WI38 (cell line): ENCODE data around the gene EZH2.

Experiments
- H3K4me3 ChIP-seq: 2 replicates; pipeline ENCODE4 v1.5.1; 2011; ENCODE audit warnings: low read depth, mild to moderate bottlenecking, control low read depth, low read length
- TF ChIP-seq, protein P1 (sequence below): IDR thresholded peaks from 2 replicates; pipeline ENCODE4 v1.5.1; 2012; ENCODE audit warnings: low read depth, mild to moderate bottlenecking, control low read depth, low read length

Gene EZH2

DNA sequence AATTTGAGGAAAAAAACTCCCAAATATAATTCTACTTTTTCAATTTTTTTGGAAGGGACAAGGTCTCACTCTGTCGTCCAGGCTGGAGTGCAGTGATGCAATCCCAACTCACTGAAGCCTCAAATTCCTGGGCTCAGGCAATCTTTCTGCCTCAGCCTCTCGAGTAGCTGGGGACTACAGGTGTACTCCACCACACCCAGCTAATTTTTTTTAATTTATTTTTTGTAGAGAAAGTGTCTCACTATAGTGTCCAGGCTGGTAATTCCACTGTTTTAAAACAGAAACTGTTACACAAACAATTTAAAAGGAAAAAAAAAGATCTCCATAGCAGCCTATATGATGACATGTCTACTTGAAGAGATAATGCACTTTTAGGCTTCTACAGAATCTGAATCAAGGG lies 25.6 kb downstream of the EZH2 start:
- TF ChIP-seq, protein P1, sequence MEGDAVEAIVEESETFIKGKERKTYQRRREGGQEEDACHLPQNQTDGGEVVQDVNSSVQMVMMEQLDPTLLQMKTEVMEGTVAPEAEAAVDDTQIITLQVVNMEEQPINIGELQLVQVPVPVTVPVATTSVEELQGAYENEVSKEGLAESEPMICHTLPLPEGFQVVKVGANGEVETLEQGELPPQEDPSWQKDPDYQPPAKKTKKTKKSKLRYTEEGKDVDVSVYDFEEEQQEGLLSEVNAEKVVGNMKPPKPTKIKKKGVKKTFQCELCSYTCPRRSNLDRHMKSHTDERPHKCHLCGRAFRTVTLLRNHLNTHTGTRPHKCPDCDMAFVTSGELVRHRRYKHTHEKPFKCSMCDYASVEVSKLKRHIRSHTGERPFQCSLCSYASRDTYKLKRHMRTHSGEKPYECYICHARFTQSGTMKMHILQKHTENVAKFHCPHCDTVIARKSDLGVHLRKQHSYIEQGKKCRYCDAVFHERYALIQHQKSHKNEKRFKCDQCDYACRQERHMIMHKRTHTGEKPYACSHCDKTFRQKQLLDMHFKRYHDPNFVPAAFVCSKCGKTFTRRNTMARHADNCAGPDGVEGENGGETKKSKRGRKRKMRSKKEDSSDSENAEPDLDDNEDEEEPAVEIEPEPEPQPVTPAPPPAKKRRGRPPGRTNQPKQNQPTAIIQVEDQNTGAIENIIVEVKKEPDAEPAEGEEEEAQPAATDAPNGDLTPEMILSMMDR, result no peak
- no peak overlapping the region for H3K4me3 ChIP-seq

DNA sequence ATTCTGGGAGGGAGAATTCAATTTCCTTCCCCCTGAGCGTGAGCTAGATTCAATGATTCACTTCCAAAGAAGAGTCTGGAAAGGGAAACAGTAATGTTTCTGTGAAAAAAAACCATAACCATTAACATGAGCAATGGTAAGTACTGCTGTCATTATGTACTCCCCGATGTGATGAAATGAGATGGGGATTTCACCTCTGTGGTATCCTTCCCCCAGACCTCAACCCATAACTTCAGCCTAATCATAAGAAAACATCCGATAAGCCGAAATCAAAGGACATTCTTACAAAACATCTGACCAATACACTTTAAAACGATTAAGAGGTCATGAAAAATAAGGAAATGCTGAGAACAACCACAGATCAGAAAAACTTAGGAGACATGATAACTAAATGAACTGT lies 27.2 kb downstream of the EZH2 start:
- TF ChIP-seq, protein P1, result no peak

DNA sequence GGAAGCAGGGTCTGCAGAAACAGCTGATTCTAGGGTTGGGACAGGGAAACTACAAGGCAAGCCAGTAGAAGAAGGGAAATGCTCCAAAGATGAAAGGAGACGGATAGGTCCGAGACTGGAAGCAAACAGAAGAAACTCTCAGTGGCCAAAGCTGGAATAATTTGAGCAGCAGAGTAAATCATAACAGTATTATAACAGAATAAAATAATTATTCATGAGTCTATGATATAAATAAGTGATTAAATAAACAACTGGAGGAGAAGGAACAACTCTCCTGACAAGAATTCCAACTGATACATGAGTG lies 27.6 kb downstream of the EZH2 start:
- TF ChIP-seq, protein P1, result no peak
- no peak overlapping the region for H3K4me3 ChIP-seq

More for the DNA sequence above, 27.2 kb downstream of the EZH2 start:
- H3K4me3 ChIP-seq, result no peak overlapping the region

DNA sequence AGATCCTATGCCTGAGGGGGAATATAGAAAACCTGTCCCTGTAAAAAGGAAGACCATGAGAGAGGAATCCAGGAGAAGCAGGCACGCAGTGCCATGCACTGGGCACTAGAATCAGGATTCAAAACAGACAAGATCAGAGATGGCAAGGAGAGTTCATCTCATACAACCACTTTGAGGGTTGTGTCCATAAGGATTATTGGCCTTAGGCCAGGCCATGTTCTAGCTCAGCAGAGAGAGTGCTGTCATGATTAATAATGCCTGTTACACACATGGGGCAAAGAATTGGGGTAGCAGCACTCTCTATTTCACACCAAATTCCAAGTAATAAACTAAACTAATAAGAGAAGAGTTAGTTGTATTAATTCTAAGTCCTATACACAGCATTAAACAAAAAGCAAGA lies 29.1 kb downstream of the EZH2 start:
- TF ChIP-seq, protein P1, result no peak
- H3K4me3 ChIP-seq, result no peak overlapping the region

DNA sequence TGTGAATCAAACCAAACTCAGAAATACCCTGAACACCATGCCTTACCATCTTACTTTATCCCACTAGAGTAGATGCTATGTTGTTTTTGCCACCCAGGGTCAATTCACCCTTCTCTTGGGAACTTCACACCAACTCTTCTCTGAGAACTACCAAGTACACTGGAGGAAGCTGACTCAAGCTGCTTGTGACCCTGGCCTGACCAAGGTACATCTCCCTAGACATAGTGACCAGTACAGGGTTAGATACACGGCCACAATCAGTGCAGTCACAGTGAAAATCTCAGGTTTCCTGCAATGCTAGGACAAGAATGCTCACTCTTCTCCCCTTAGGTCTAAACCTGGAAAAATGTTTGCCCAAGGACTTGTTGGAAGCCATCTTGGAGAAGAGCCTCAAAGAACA lies 31.8 kb downstream of the EZH2 start:
- no peak overlapping the region for H3K4me3 ChIP-seq
- TF ChIP-seq, protein P1, result no peak

DNA sequence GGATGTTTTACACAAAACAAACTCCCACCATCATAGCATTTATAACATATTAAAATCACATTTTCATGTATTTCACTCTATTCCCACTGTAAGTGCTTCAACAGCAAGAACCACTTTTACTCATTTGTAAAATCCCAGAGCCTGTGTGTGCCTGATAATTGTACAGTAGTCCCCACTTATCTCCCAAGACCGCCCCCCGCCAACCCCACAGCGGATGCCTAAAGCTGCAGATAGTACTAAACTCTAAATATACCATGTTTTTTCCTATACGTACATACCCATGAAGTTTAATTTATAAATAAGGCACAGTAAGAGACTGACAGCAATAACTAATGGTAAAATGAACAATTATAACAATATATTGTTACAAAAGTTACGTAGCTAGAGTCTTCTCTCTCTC lies 33.5 kb downstream of the EZH2 start:
- TF ChIP-seq, protein P1, result no peak
- no peak overlapping the region for H3K4me3 ChIP-seq

DNA sequence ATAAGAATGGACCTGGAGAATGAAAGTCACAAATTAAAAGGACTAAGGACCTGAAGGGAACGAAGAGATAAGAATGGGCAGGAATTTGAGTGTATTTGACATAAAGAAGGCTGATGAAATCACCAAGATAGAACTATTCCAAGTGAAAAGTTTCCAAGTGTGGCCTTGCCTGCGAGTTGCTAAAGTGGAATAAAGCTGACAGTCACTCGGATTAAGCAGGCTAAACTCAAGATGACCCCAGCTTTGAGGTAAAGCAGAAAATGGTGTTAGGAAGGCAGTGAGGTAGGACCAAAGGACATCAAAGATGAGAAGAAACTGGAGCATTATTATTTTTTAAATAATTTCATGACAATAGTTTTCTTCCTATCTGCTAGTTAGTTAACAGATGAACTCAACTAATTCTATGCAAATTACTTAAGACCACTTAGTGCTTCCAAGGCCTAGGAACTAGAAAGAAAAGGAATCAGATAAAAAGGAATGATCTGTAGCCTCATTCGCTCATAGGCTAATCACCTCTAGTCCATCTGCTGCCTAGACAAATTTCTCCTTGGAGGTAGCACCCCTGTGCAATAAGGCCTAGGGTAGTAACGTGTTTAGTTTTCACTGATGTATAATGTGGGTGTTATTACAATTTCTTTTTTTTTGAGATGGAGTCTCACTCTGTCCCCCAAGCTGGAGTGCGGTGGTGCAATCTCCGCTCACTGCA lies 34.5 kb downstream of the EZH2 start:
- TF ChIP-seq, protein P1, result no peak
- no peak overlapping the region for H3K4me3 ChIP-seq
